Ovary (tissue), 9 donors: ENCODE measurements around the gene HDAC9. TPM values are rescaled to one million over a fixed set of nuclear protein-coding genes. Genes with fewer than 3 reads are reported as not detected.
"Not testable (repeated sequence)": the region's sequence is repeated elsewhere in the genome, so short reads cannot be mapped to it uniquely, and the experiment has no call there.

ENCODE experiments used
- DNase-seq, 5 donors: peaks; one replicate each; pipeline ENCODE4 v3.0.0-alpha.2; 2019 to 2020
- H3K27ac ChIP-seq, 2 donors: fragments of 200-600 bp; one replicate each; pipeline versions ENCODE4 v1.5.1 to v1.8.0; 2019 to 2022
- H3K27me3 ChIP-seq: fragments of 200-600 bp; one replicate; pipeline ENCODE4 v1.8.0; 2022
- H3K36me3 ChIP-seq: fragments of 200-600 bp; sonication (generic); one replicate; pipeline ENCODE4 v1.5.1; 2019
- H3K4me1 ChIP-seq: one replicate; pipeline ENCODE4 v1.8.1; 2013; ENCODE audit warnings: mild to moderate bottlenecking, moderate library complexity; ENCODE audit not compliant: insufficient read depth
- H3K4me3 ChIP-seq: fragments of 200-600 bp; sonication (generic); one replicate; pipeline ENCODE4 v1.5.1; 2017
- H3K9me3 ChIP-seq, 2 donors: fragments of 200-600 bp in 1 of 2; sonication (generic) in 1 of 2; one replicate each; pipeline versions ENCODE4 v1.5.1 to v1.8.1; 2013 to 2019; ENCODE audit warnings: mild to moderate bottlenecking in 1 of 2, moderate library complexity in 1 of 2
- EP300 ChIP-seq: sonication (generic); formaldehyde crosslinking; IDR thresholded peaks from one replicate; pipeline ENCODE4 v1.6.1; 2017; ENCODE audit warnings: antibody characterized with exemption
- POLR2A ChIP-seq: fragments of 450-650 bp; IDR thresholded peaks from one replicate; pipeline ENCODE4 v1.6.1; 2017; ENCODE audit warnings: antibody characterized with exemption, mild to moderate bottlenecking, moderate library complexity
- WGBS, 3 donors: extraction: QIAGEN DNeasy Blood & Tissue Kit in 1 of 3; methylation state at CpG; one replicate each; pipeline versions ENCODE4 v1.1.5 to v1.1.7; 2013 to 2017; 5-methylcytosine and 5-hydroxymethylcytosine counted together
- intact Hi-C, 4 donors: fragments of 100-400 bp; cut with DNase I; formaldehyde crosslinking; loops; one replicate each; pipeline versions ENCODE4 v1.11.0 to v1.15.1; 2022 to 2023
- polyA plus RNA-seq, 2 donors: library from polyadenylated mRNA; stranded (reverse); fragments of 200-250 nt in 1 of 2; fragments of 350-450 nt in 1 of 2; fragmentation: Illumina TruSeq in 1 of 2; extraction: RNeasy Lipid Tissue Mini Kit (QIAGEN cat#74804) in 1 of 2; gene quantifications; one replicate each; pipeline ENCODE4 v1.2.3, GENCODE V29; 2013 to 2014
- total RNA-seq, 7 donors: library from RNA; depleted of rRNA in 2 of 7; stranded (reverse); fragments of >200 nt in 2 of 7; fragmentation: NEBNext Ultra II Directional in 3 of 7; extraction: Animal tissue kit (Norgen Biotek cat#: 25700) in 3 of 7; gene quantifications; one replicate each; pipeline versions ENCODE4 v1.1.0 to v1.2.4, GENCODE V29; 2016 to 2023
- TF ChIP-seq, protein P1 (sequence below), 3 donors: fragments of 450-650 bp in 2 of 3; fragments of 200-600 bp in 1 of 3; IDR thresholded peaks; one replicate each; pipeline versions ENCODE4 v1.5.1 to v1.8.0; 2016 to 2022; ENCODE audit warnings: antibody characterized with exemption in 3 of 3, mild to moderate bottlenecking in 1 of 3
- donor health status: DM: no; HTN: no; CAD: no; lungs with moderate emphysema.
- donor health status: DM: no; HTN: no; CAD: no.
- donor health status: Bipolar disorder and iron deficiency.
- donor health status: DM: yes; HTN: yes; CAD: no.
- donor health status: DM: no; HTN: no; CAD: no.
- donor health status: DM: yes; HTN: yes; CAD: no.

HDAC9 gene
- total and polyA plus RNA-seq, 9 donors: 1.7 to 22.3 (median 6.0) TPM

DNA sequence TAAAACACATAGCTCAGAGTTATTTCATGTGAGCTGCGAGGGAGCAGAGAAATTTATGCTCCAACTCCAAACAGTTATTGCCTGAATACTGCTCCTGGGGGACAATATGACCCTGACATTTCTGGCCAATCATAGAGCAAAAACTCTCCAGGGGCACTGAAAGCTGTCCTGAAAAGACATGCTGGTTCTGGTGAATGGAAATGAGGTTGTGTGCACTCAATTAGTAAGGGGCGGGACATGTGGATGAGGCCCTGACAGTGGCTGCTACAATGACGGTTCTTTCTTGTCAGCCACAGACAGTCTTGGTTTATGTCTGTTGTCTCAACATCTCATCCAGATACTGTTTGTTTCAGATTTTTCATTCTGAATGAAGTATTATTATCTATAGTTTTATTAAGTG, 470.1 kb downstream of the HDAC9 start:
- Histone ChIP-seq H3K27me3 (no peaks in the 10 kb centered on the region), H3K4me1 (no peaks in the 10 kb centered on the region), H3K9me3 (no peaks in the 10 kb centered on the region), H3K36me3 (no peaks in the 10 kb centered on the region), H3K4me3 (no peak overlapping the region), H3K27ac (no peak overlapping the region)
- DNase-seq: no peak
- TF ChIP-seq POLR2A (no peak), EP300 (no peak)
- TF ChIP-seq, protein P1, sequence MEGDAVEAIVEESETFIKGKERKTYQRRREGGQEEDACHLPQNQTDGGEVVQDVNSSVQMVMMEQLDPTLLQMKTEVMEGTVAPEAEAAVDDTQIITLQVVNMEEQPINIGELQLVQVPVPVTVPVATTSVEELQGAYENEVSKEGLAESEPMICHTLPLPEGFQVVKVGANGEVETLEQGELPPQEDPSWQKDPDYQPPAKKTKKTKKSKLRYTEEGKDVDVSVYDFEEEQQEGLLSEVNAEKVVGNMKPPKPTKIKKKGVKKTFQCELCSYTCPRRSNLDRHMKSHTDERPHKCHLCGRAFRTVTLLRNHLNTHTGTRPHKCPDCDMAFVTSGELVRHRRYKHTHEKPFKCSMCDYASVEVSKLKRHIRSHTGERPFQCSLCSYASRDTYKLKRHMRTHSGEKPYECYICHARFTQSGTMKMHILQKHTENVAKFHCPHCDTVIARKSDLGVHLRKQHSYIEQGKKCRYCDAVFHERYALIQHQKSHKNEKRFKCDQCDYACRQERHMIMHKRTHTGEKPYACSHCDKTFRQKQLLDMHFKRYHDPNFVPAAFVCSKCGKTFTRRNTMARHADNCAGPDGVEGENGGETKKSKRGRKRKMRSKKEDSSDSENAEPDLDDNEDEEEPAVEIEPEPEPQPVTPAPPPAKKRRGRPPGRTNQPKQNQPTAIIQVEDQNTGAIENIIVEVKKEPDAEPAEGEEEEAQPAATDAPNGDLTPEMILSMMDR (IDR thresholded peaks at IDR 0.05): no peak
- 80 to 84% (median 84%) methylated on average over 3 of the region's 3 CpGs for WGBS, 3 donors
- intact Hi-C loops: no loop called here

DNA sequence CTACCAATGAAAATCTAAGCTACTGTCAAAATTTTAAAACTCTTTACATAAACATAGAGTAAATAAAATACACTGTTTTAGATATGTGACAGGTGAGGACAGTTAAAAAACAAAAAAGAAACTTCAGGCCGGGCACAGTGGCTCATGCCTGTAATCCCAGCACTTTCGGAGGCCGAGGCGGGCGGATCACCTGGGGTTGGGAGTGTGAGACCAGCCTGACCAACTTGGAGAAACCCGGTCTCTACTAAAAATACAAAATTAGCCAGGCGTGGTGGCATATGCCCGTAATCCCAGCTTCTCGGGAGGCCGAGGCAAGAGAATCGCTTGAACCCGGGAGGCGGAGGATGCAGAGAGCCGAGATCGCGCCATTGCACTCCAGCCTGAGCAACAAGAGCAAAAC, 472.2 kb downstream of the HDAC9 start:
- WGBS, 3 donors: 92 to 96% (median 94%) methylated on average over 16 of the region's 16 CpGs
- H3K27ac ChIP-seq, H3K4me3 ChIP-seq, DNase-seq, H3K27me3 ChIP-seq, H3K4me1 ChIP-seq, H3K36me3 ChIP-seq, H3K9me3 ChIP-seq, intact Hi-C loops: not testable (repeated sequence)

- 81 to 90% (median 86%) methylated on average over 1 of the region's 1 CpG for WGBS, 3 donors
- no peaks in the 10 kb centered on the region for H3K27me3 ChIP-seq
- H3K4me3 ChIP-seq: no peak overlapping the region
- intact Hi-C loops: no loop called here
- H3K9me3 ChIP-seq: no peaks in the 10 kb centered on the region
- no peak for DNase-seq
- no peaks in the 10 kb centered on the region for H3K36me3 ChIP-seq
- no peak overlapping the region for H3K27ac ChIP-seq
- TF ChIP-seq POLR2A (no peak), EP300 (no peak)
- TF ChIP-seq, protein P1 (IDR thresholded peaks at IDR 0.05): no peak
- no peaks in the 10 kb centered on the region for H3K4me1 ChIP-seq
These were observed 476.3 kb downstream of the HDAC9 start for GRCh38 chr7:18971839-18972238.

GRCh38 chr7:18974803-18975202, 479.3 kb downstream of the HDAC9 start:
- Histone ChIP-seq H3K4me1 (no peaks in the 10 kb centered on the region), H3K9me3 (no peaks in the 10 kb centered on the region), H3K4me3 (no peak overlapping the region), H3K27ac (no peak overlapping the region), H3K36me3 (no peaks in the 10 kb centered on the region), H3K27me3 (no peaks in the 10 kb centered on the region)
- TF ChIP-seq, protein P1 (IDR thresholded peaks at IDR 0.05): no peak
- no peak for TF ChIP-seq EP300
- no peak for TF ChIP-seq POLR2A
- no peak for DNase-seq
- intact Hi-C loops: no loop called here
- WGBS, 3 donors: 31 to 53% (median 47%) methylated on average over 1 of the region's 1 CpG

GRCh38 chr7:18975276-18975675, 479.7 kb downstream of the HDAC9 start:
- DNase-seq: no peak
- H3K9me3 ChIP-seq: no peaks in the 10 kb centered on the region
- 87 to 94% (median 88%) methylated on average over 3 of the region's 3 CpGs for WGBS, 3 donors
- no peaks in the 10 kb centered on the region for H3K27me3 ChIP-seq
- H3K27ac ChIP-seq: no peak overlapping the region
- H3K4me3 ChIP-seq: no peak overlapping the region
- intact Hi-C loops: no loop called here
- TF ChIP-seq EP300 (no peak), POLR2A (no peak)
- TF ChIP-seq, protein P1 (IDR thresholded peaks at IDR 0.05): no peak
- no peaks in the 10 kb centered on the region for H3K36me3 ChIP-seq
- no peaks in the 10 kb centered on the region for H3K4me1 ChIP-seq
